ENCODE measurements around the gene PACSIN3.

- TF ChIP-seq SUZ12 (IDR thresholded peaks at IDR 0.05; ENCODE audit: extremely low read depth, insufficient read depth, insufficient read length): no peak
- no peak for TF ChIP-seq ZNF274 (IDR thresholded peaks at IDR 0.05; ENCODE audit: low read depth, low read length)
These were observed 6.6 kb downstream of the PACSIN3 start for GRCh38 chr11:47179655-47179991.
